Measurements from ENCODE around the gene SPDYE3.
"Not testable (repeated sequence)": the region's sequence is repeated elsewhere in the genome, so short reads cannot be mapped to it uniquely, and the experiment has no call there.

SPDYE3 gene

GRCh38 chr7:100270941-100271593 lies 36.4 kb upstream of the SPDYE3 start:
- H3K27me3 ChIP-seq (replicated peaks); H3K36me3 ChIP-seq (replicated peaks); in situ Hi-C loops (cut with HindIII; ENCODE audit: low pct_ligation_motif_present, low sequenced_read_pairs); DNase-seq; H3K27ac ChIP-seq: not testable (repeated sequence)
- peak overlapping the region; percentile 39 for H3K4me3 ChIP-seq (ENCODE audit: low read depth, low read length)

- peak; percentile 95 for DNase-seq
- H3K36me3 ChIP-seq (replicated peaks) = no peaks in the 10 kb centered on the region
- TF ChIP-seq, protein P1, sequence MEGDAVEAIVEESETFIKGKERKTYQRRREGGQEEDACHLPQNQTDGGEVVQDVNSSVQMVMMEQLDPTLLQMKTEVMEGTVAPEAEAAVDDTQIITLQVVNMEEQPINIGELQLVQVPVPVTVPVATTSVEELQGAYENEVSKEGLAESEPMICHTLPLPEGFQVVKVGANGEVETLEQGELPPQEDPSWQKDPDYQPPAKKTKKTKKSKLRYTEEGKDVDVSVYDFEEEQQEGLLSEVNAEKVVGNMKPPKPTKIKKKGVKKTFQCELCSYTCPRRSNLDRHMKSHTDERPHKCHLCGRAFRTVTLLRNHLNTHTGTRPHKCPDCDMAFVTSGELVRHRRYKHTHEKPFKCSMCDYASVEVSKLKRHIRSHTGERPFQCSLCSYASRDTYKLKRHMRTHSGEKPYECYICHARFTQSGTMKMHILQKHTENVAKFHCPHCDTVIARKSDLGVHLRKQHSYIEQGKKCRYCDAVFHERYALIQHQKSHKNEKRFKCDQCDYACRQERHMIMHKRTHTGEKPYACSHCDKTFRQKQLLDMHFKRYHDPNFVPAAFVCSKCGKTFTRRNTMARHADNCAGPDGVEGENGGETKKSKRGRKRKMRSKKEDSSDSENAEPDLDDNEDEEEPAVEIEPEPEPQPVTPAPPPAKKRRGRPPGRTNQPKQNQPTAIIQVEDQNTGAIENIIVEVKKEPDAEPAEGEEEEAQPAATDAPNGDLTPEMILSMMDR (IDR thresholded peaks at IDR 0.05; ENCODE audit: low read depth, low read length, missing control alignments) = peak; percentile 31
- H3K27ac ChIP-seq = no peak overlapping the region
- in situ Hi-C loops (cut with HindIII; ENCODE audit: low pct_ligation_motif_present, low sequenced_read_pairs) = no loop called here
- no peaks in the 10 kb centered on the region for H3K27me3 ChIP-seq (replicated peaks)
- H3K4me3 ChIP-seq (ENCODE audit: low read depth, low read length) = peak overlapping the region; percentile 63
Measured at GRCh38 chr7:100271716-100272537, 35.6 kb upstream of the SPDYE3 start.

DNA sequence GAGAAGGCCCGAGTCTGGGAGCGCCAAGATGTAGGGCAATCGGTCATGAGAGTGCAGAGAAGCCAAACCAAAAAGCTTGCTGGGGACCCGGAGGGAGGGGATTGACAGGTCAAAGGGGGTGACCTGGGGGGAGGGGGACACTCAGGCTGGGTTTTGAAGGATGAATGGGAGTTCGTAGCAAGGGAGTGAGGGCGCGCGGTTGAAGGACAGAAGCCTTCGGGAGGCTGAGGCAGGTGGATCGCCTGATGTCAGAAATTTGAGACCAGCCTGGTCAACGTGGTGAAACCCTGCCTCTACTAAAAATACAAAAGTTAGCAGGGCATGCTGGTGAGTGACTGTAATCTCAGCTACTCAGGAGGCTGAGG lies 35.0 kb upstream of the SPDYE3 start:
- H3K27ac ChIP-seq; DNase-seq; H3K36me3 ChIP-seq (replicated peaks); in situ Hi-C loops (cut with HindIII; ENCODE audit: low pct_ligation_motif_present, low sequenced_read_pairs); H3K27me3 ChIP-seq (replicated peaks): not testable (repeated sequence)
- peak overlapping the region; percentile 63 for H3K4me3 ChIP-seq (ENCODE audit: low read depth, low read length)

DNA sequence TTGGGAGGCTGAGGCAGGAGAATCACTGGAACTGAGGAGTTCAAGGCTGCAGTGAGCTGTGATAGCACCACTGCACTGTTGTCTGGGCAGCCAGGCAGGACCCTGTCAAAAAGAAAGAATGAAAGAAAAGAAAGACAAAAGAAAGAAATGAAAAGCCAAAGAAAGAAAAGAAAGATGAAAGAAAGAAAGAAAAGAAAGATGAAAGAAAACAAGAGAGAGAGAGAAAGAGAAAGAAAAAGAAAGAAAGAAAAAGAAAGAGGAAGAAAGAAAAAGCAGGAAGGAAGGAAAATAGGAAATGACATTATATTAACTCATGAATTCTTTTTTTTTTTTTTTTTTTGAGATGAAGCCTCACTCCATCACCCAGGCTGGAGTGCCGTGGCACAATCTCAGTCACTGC lies 32.4 kb upstream of the SPDYE3 start:
- DNase-seq = no peak
- H3K27ac ChIP-seq = no peak overlapping the region
- H3K36me3 ChIP-seq (replicated peaks) = no peaks in the 10 kb centered on the region
- TF ChIP-seq, protein P1 (IDR thresholded peaks at IDR 0.05; ENCODE audit: low read depth, low read length, missing control alignments) = no peak
- no peaks in the 10 kb centered on the region for H3K27me3 ChIP-seq (replicated peaks)
- H3K4me3 ChIP-seq (ENCODE audit: low read depth, low read length) = no peak overlapping the region
- in situ Hi-C loops (cut with HindIII; ENCODE audit: low pct_ligation_motif_present, low sequenced_read_pairs) = no loop called here

GRCh38 chr7:100276126-100276525 lies 31.4 kb upstream of the SPDYE3 start:
- H3K4me3 ChIP-seq (ENCODE audit: low read depth, low read length); DNase-seq; H3K27me3 ChIP-seq (replicated peaks); in situ Hi-C loops (cut with HindIII; ENCODE audit: low pct_ligation_motif_present, low sequenced_read_pairs); H3K27ac ChIP-seq; H3K36me3 ChIP-seq (replicated peaks): not testable (repeated sequence)

DNA sequence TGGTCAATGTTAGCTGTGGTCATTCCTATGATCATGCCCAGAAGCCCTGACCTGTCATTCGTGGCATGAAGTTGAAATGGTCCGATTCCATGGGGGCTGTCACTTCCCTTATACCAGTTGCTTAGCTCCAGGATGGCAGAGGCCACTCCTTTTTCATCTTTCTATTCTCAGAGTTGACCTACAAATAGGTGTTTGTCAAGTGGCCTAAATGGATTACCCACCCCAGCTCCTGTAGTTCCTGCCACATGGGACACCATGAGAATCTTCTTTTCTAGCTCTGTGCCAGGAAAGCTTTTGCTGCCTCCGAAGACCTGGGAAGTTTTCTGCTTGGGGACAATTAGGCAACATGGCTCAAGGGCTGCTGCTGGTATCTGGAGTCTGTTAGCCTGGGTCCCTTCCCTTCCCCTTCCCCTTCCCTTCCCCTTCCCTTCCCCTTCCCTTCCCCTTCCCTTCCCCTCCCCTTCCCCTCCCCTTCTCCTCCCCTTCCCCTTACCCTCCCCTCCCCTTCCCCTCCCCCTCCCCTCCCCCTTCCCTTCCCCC lies 25.4 kb upstream of the SPDYE3 start:
- DNase-seq; H3K36me3 ChIP-seq (replicated peaks); H3K27ac ChIP-seq; H3K4me3 ChIP-seq (ENCODE audit: low read depth, low read length); in situ Hi-C loops (cut with HindIII; ENCODE audit: low pct_ligation_motif_present, low sequenced_read_pairs); H3K27me3 ChIP-seq (replicated peaks): not testable (repeated sequence)

DNA sequence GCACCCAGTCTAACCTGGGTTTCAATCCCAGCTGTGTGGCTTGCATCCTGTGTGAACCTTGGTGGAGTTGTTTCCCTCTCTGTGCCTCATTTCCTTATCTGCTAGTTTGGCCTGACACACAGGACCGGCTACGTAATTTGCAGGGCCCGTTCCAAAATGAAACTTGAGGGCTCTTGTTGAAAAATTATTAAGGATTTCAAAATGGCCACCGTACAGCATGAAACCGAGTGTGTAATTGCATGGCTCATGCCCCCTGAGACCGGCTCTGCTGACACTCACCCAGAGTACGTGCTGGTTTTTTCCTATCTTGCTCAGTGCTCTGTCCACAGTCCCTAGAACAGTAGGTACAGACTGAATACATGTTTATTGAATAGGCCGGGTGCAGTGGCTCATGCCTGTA lies 24.4 kb upstream of the SPDYE3 start:
- H3K27ac ChIP-seq; DNase-seq; H3K36me3 ChIP-seq (replicated peaks); H3K4me3 ChIP-seq (ENCODE audit: low read depth, low read length); H3K27me3 ChIP-seq (replicated peaks); in situ Hi-C loops (cut with HindIII; ENCODE audit: low pct_ligation_motif_present, low sequenced_read_pairs): not testable (repeated sequence)

DNA sequence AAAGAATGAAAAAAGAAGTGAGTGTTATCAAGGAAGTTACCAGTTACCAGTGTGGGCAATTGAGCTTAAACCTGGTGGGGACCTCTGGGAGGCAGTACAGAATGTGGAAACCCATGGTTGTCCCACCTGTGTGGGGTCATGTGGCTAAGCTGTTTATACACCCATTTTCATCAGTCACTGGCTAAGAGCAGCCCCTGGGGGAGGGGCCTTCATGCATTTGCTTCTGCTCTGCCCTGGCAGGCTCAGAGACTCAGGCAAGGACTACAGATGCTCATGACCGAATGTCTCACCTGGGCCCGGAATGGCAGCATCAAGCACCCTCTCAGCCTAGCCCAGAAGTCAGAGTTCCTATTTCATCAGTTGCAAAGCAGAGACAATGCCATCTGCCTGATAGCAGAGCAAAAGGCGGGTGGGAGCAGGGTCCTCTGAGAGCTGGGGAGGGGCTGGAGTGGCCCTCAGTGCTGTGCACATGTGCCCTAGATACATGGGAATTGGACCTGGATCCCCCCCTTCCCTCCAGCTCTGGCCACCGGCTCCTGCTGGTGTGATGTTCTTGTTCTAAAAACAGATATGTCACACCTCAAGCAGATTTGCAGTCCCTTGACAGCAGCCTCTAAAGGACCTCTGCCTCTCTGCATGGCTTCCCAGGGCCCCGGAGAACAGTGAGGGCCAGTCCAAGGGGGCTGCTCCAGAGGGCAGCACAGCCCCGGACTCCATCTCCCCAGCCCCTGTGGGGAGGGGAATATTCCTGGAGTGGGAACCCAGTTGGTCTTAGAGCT lies 20.1 kb upstream of the SPDYE3 start:
- DNase-seq; H3K36me3 ChIP-seq (replicated peaks); H3K27me3 ChIP-seq (replicated peaks); H3K4me3 ChIP-seq (ENCODE audit: low read depth, low read length); in situ Hi-C loops (cut with HindIII; ENCODE audit: low pct_ligation_motif_present, low sequenced_read_pairs); H3K27ac ChIP-seq: not testable (repeated sequence)

- in situ Hi-C loops (cut with HindIII; ENCODE audit: low pct_ligation_motif_present, low sequenced_read_pairs); H3K27ac ChIP-seq; H3K4me3 ChIP-seq (ENCODE audit: low read depth, low read length); H3K36me3 ChIP-seq (replicated peaks); H3K27me3 ChIP-seq (replicated peaks); DNase-seq: not testable (repeated sequence)
Measured at GRCh38 chr7:100288258-100288657, 19.2 kb upstream of the SPDYE3 start.

GRCh38 chr7:100292162-100292561 lies 15.3 kb upstream of the SPDYE3 start:
- in situ Hi-C loops (cut with HindIII; ENCODE audit: low pct_ligation_motif_present, low sequenced_read_pairs); H3K36me3 ChIP-seq (replicated peaks); H3K27ac ChIP-seq; DNase-seq; H3K4me3 ChIP-seq (ENCODE audit: low read depth, low read length); H3K27me3 ChIP-seq (replicated peaks): not testable (repeated sequence)

GRCh38 chr7:100295269-100295668 lies 12.2 kb upstream of the SPDYE3 start:
- H3K4me3 ChIP-seq (ENCODE audit: low read depth, low read length); H3K27me3 ChIP-seq (replicated peaks); in situ Hi-C loops (cut with HindIII; ENCODE audit: low pct_ligation_motif_present, low sequenced_read_pairs); H3K27ac ChIP-seq; H3K36me3 ChIP-seq (replicated peaks): not testable (repeated sequence)
- peak; percentile 73 for DNase-seq
